Measurements from ENCODE around the gene TRIM41. TPM values are rescaled to one million over a fixed set of nuclear protein-coding genes. Genes with fewer than 3 reads are reported as not detected.
"Not testable (repeated sequence)": the region's sequence is repeated elsewhere in the genome, so short reads cannot be mapped to it uniquely, and the experiment has no call there.

TRIM41 gene
- total and polyA plus RNA-seq, 9 of the 15 experiments (the other 6 are each of a cell fraction or from before 2014, with no cell fraction given) = 1.8 to 47.6 (median 20.9) TPM

DNA sequence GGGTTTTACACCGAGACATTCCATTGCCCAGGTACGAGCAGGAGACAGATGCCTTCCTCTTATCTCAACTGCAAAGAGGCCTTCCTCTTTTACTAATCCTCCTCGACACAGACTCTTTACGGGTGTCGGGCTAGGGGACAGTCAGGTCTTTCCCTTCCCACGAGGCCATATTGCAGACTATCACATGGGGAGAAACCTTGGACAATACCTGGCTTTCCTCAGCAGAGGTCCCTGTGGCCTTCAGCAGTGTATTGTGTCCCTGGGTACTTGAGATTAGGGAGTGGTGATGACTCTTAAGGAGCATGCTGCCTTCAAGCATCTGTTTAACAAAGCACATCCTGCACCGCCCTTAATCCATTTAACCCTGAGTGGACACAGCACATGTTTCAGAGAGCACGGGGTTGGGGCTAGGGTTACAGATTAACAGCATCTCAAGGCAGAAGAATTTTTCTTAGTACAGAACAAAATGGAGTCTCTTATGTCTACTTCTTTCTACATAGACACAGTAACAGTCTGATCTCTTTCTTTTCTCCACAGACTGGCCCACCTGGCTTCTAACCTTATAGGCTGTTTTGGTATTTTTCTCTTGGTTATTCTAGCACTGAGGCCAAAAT is 44.3 kb downstream of the TRIM41 start (continued):
- TF ChIP-seq, protein P1, sequence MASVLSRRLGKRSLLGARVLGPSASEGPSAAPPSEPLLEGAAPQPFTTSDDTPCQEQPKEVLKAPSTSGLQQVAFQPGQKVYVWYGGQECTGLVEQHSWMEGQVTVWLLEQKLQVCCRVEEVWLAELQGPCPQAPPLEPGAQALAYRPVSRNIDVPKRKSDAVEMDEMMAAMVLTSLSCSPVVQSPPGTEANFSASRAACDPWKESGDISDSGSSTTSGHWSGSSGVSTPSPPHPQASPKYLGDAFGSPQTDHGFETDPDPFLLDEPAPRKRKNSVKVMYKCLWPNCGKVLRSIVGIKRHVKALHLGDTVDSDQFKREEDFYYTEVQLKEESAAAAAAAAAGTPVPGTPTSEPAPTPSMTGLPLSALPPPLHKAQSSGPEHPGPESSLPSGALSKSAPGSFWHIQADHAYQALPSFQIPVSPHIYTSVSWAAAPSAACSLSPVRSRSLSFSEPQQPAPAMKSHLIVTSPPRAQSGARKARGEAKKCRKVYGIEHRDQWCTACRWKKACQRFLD (CRISPR knock-in tag; IDR thresholded peaks at IDR 0.05) = peak; percentile 53; the same call in 1 of the 2 replicates
- peak; percentile 36 to 66 for TF ChIP-seq RAD21 (CRISPR knock-in tag; conservative IDR thresholded peaks at IDR 0.05 in 1 of 2, IDR thresholded peaks at IDR 0.05 in 1 of 2)
- not testable (repeated sequence) for TF ChIP-seq NR2C1 (IDR thresholded peaks at IDR 0.05)
- peak; percentile 76 for TF ChIP-seq NR2C1 (tag; IDR thresholded peaks at IDR 0.05)
- TF ChIP-seq HDAC8 (tag; IDR thresholded peaks at IDR 0.05) = peak; percentile 69; the same call in 1 of the 2 replicates
- TF ChIP-seq HDAC2 (IDR thresholded peaks at IDR 0.05) = 0 out of 2 replicates have a peak, but pooled peaks have one; percentile 34
- TF ChIP-seq ZNF41 (CRISPR knock-in tag; conservative IDR thresholded peaks at IDR 0.05) = 0 out of 2 replicates have a peak, but pooled peaks have one; percentile 16
- TF ChIP-seq, protein P2, sequence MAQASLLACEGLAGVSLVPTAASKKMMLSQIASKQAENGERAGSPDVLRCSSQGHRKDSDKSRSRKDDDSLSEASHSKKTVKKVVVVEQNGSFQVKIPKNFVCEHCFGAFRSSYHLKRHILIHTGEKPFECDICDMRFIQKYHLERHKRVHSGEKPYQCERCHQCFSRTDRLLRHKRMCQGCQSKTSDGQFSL (CRISPR knock-in tag; IDR thresholded peaks at IDR 0.05) = not testable (repeated sequence)
- TF ChIP-seq, protein P2 (tag; IDR thresholded peaks at IDR 0.05) = peak in 1 of 2 experiments; percentile 75; a peak in 1 of 4 replicates
- peak; percentile 81 for TF ChIP-seq SPI1 (IDR thresholded peaks at IDR 0.05; ENCODE audit: borderline replicate concordance, low read depth, low read length)
- TF ChIP-seq, protein P3, sequence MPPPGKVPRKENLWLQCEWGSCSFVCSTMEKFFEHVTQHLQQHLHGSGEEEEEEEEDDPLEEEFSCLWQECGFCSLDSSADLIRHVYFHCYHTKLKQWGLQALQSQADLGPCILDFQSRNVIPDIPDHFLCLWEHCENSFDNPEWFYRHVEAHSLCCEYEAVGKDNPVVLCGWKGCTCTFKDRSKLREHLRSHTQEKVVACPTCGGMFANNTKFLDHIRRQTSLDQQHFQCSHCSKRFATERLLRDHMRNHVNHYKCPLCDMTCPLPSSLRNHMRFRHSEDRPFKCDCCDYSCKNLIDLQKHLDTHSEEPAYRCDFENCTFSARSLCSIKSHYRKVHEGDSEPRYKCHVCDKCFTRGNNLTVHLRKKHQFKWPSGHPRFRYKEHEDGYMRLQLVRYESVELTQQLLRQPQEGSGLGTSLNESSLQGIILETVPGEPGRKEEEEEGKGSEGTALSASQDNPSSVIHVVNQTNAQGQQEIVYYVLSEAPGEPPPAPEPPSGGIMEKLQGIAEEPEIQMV (tag; conservative IDR thresholded peaks at IDR 0.05; ENCODE audit: low read depth) = peak; percentile 36; the same call in 1 of the 2 replicates
- peak; percentile 93 for TF ChIP-seq DMBX1 (CRISPR knock-in tag; IDR thresholded peaks at IDR 0.05; ENCODE audit: borderline replicate concordance)
- TF ChIP-seq BCL6 (CRISPR knock-in tag; IDR thresholded peaks at IDR 0.05) = 0 out of 2 replicates have a peak, but pooled peaks have one; percentile 22
- TF ChIP-seq, protein P4, sequence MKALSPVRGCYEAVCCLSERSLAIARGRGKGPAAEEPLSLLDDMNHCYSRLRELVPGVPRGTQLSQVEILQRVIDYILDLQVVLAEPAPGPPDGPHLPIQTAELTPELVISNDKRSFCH (CRISPR knock-in tag; IDR thresholded peaks at IDR 0.05) = not testable (repeated sequence)
- TF ChIP-seq, protein P4 (tag; IDR thresholded peaks at IDR 0.05) = peak; percentile 88
- TF ChIP-seq, protein P5, sequence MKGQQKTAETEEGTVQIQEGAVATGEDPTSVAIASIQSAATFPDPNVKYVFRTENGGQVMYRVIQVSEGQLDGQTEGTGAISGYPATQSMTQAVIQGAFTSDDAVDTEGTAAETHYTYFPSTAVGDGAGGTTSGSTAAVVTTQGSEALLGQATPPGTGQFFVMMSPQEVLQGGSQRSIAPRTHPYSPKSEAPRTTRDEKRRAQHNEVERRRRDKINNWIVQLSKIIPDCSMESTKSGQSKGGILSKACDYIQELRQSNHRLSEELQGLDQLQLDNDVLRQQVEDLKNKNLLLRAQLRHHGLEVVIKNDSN (CRISPR knock-in tag; IDR thresholded peaks at IDR 0.05) = peak; percentile 54
- TF ChIP-seq L3MBTL2 (IDR thresholded peaks at IDR 0.05) = peak; percentile 63
- TF ChIP-seq, protein P6, sequence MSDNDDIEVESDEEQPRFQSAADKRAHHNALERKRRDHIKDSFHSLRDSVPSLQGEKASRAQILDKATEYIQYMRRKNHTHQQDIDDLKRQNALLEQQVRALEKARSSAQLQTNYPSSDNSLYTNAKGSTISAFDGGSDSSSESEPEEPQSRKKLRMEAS (CRISPR knock-in tag; IDR thresholded peaks at IDR 0.05) = peak; percentile 94
- TF ChIP-seq, protein P7, sequence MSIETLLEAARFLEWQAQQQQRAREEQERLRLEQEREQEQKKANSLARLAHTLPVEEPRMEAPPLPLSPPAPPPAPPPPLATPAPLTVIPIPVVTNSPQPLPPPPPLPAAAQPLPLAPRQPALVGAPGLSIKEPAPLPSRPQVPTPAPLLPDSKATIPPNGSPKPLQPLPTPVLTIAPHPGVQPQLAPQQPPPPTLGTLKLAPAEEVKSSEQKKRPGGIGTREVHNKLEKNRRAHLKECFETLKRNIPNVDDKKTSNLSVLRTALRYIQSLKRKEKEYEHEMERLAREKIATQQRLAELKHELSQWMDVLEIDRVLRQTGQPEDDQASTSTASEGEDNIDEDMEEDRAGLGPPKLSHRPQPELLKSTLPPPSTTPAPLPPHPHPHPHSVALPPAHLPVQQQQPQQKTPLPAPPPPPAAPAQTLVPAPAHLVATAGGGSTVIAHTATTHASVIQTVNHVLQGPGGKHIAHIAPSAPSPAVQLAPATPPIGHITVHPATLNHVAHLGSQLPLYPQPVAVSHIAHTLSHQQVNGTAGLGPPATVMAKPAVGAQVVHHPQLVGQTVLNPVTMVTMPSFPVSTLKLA (conservative IDR thresholded peaks at IDR 0.05) = peak; percentile 71 to 83

All from K562 (cell line).